HepG2 (cell line): Measurements from ENCODE around the gene ABTB2. TPM values are rescaled to one million over a fixed set of nuclear protein-coding genes. Genes with fewer than 3 reads are reported as not detected.
A peak's percentile ranks its signal among the peaks of the same experiment; 100 is the strongest.

Source experiments
- BCL6 ChIP-seq: IDR thresholded peaks from 2 replicates; pipeline ENCODE4 v1.6.1; 2016; ENCODE audit warnings: missing genetic modification reagents, missing compliant biosample characterization
- CCDC6 ChIP-seq: sonication (generic); formaldehyde crosslinking; IDR thresholded peaks from 2 replicates; pipeline ENCODE4 v1.8.1; 2022; ENCODE audit warnings: mild to moderate bottlenecking, missing genetic modification reagents, moderate library complexity
- ERF ChIP-seq: IDR thresholded peaks from 2 replicates; pipeline ENCODE4 v1.6.1; 2018; ENCODE audit warnings: missing biosample characterization, missing genetic modification reagents
- FOXP1 ChIP-seq, 2 experiments: fragments of 450-650 bp in 1 of 2; IDR thresholded peaks; 2 replicates each; pipeline ENCODE4 v1.6.1; 2017 to 2018; ENCODE audit warnings: antibody characterized with exemption in 1 of 2
- MAFF ChIP-seq: IDR thresholded peaks from 2 replicates; pipeline ENCODE4 v1.6.1; 2011; ENCODE audit warnings: low read depth, low read length, improper control_type of control experiment
- MXI1 ChIP-seq: IDR thresholded peaks from 3 replicates; pipeline ENCODE4 v1.6.1; 2012; ENCODE audit warnings: low read depth, low read length, inconsistent platforms, borderline replicate concordance
- RARG ChIP-seq: sonication (generic); formaldehyde crosslinking; IDR thresholded peaks from 2 replicates; pipeline ENCODE4 v1.4.0; 2020; ENCODE audit warnings: low read depth, mild to moderate bottlenecking, missing genetic modification reagents
- SNAPC2 ChIP-seq: sonication (generic); formaldehyde crosslinking; IDR thresholded peaks from 2 replicates; pipeline ENCODE4 v1.8.1; 2022; ENCODE audit warnings: mild to moderate bottlenecking, missing genetic modification reagents
- ZMYM3 ChIP-seq: sonication (generic); formaldehyde crosslinking; IDR thresholded peaks from 2 replicates; pipeline ENCODE4 v1.5.1; 2020; ENCODE audit warnings: mild to moderate bottlenecking, missing genetic modification reagents
- ZNF235 ChIP-seq: sonication (generic); formaldehyde crosslinking; IDR thresholded peaks from 2 replicates; pipeline ENCODE4 v1.8.1; 2023; ENCODE audit warnings: mild to moderate bottlenecking, missing genetic modification reagents, borderline replicate concordance
- ZNF292 ChIP-seq: sonication (generic); formaldehyde crosslinking; IDR thresholded peaks from 2 replicates; pipeline ENCODE4 v1.8.1; 2022; ENCODE audit warnings: mild to moderate bottlenecking, low read depth, missing genetic modification reagents, borderline replicate concordance
- ZNF350 ChIP-seq: sonication (generic); formaldehyde crosslinking; IDR thresholded peaks from 2 replicates; pipeline ENCODE4 v1.4.0; 2020; ENCODE audit warnings: mild to moderate bottlenecking, low read depth, missing genetic modification reagents, borderline replicate concordance
- polyA plus RNA-seq, 8 experiments: library from polyadenylated mRNA; depleted of rRNA in 3 of 8; stranded (reverse) in 7 of 8; unstranded in 1 of 8; fragments of >200 nt; fragmentation: Illumina TruSeq in 4 of 8; extraction: Trizol in 4 of 8; gene quantifications; 2 replicates each; pipeline versions ENCODE4 v1.2.1 to v1.2.3, GENCODE V29; 2011 to 2016; ENCODE audit warnings: low read depth in 4 of 8, missing spikeins in 1 of 8, mixed read lengths in 1 of 8; ENCODE audit not compliant: insufficient read depth in 1 of 8
- total RNA-seq, 5 experiments: library from RNA; depleted of rRNA; stranded (reverse); fragments of >200 nt; fragmentation: Illumina TruSeq; extraction: Trizol; gene quantifications; 2 replicates each; pipeline ENCODE4 v1.2.3, GENCODE V29; 2016; ENCODE audit warnings: low read depth in 1 of 5
- TF ChIP-seq, protein P1 (sequence below): sonication (generic); formaldehyde crosslinking; conservative IDR thresholded peaks from 2 replicates; pipeline ENCODE4 v1.4.0; 2020; ENCODE audit warnings: mild to moderate bottlenecking, missing genetic modification reagents, moderate library complexity
- TF ChIP-seq, protein P2 (sequence below): IDR thresholded peaks from 2 replicates; pipeline ENCODE4 v1.6.1; 2016; ENCODE audit warnings: low read depth
- TF ChIP-seq, protein P3 (sequence below): sonication (generic); formaldehyde crosslinking; IDR thresholded peaks from 2 replicates; pipeline ENCODE4 v1.4.0; 2020; ENCODE audit warnings: missing genetic modification reagents, borderline replicate concordance
- TF ChIP-seq, protein P4 (sequence below): sonication (generic); formaldehyde crosslinking; IDR thresholded peaks from 2 replicates; pipeline ENCODE4 v1.5.1; 2020; ENCODE audit warnings: mild to moderate bottlenecking, missing genetic modification reagents, moderate library complexity

Gene ABTB2
- total and polyA plus RNA-seq, 2 of the 13 experiments (the other 11 are each of a cell fraction or from before 2014, with no cell fraction given), result 5.1 to 15.4 TPM

DNA sequence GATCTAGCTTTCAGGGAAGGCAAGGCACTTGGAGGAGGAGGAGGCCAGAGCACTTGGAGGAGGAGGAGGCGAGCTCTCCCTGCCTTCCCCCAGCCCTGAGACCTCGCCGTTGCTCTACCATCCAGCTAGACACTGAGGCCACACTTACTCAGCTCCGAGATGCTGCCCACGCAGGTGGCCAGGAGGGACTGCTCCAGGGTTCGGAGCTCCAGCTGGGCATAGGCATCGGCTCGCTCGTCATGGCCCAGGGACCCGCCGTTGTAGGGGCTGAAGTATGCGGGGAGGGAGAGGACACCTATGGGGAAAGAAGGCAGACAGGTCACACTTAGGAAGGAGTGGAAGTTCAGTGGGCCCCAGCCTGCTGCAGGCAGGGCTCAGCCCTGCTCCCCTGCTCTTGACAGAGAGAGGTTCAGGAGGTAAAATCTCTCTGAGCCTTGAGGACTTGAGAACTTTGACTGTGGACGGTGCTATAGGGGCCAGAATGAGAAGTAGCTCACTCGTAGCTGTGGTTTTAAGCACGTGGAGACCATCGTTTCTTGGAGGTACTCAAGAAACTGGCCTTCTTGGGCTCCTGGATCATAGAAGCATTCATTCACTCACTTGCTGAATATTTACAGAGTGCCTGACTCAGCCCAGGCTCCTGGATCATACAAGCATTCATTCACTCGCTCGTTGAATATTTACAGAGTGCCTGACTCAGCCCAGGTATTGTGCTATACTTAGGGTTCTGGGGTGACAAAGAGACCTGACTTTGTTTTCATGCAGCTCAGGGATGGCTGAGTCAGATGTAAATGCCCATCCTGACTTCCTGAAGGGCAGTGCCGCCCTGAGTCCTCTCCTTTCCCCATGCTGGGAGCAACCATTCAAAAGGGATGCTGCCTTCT, 153.2 kb downstream of the ABTB2 start (continued):
- TF ChIP-seq, protein P1, sequence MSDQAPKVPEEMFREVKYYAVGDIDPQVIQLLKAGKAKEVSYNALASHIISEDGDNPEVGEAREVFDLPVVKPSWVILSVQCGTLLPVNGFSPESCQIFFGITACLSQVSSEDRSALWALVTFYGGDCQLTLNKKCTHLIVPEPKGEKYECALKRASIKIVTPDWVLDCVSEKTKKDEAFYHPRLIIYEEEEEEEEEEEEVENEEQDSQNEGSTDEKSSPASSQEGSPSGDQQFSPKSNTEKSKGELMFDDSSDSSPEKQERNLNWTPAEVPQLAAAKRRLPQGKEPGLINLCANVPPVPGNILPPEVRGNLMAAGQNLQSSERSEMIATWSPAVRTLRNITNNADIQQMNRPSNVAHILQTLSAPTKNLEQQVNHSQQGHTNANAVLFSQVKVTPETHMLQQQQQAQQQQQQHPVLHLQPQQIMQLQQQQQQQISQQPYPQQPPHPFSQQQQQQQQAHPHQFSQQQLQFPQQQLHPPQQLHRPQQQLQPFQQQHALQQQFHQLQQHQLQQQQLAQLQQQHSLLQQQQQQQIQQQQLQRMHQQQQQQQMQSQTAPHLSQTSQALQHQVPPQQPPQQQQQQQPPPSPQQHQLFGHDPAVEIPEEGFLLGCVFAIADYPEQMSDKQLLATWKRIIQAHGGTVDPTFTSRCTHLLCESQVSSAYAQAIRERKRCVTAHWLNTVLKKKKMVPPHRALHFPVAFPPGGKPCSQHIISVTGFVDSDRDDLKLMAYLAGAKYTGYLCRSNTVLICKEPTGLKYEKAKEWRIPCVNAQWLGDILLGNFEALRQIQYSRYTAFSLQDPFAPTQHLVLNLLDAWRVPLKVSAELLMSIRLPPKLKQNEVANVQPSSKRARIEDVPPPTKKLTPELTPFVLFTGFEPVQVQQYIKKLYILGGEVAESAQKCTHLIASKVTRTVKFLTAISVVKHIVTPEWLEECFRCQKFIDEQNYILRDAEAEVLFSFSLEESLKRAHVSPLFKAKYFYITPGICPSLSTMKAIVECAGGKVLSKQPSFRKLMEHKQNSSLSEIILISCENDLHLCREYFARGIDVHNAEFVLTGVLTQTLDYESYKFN (CRISPR knock-in tag), result peak; percentile 58
- TF ChIP-seq SNAPC2 (CRISPR knock-in tag) (no peak), CCDC6 (CRISPR knock-in tag) (no peak), MAFF (peak; percentile 59), ZNF235 (no peak), ZNF350 (CRISPR knock-in tag) (0 out of 2 replicates have a peak, but pooled peaks have one; percentile 24), ZNF292 (CRISPR knock-in tag) (no peak; the same call in 1 of the 2 replicates), MXI1 (peak; percentile 27; the same call in 1 of the 3 replicates), RARG (CRISPR knock-in tag) (no peak), BCL6 (peak; percentile 9; the same call in 1 of the 2 replicates), FOXP1 (IDR thresholded peaks at IDR 0.05) (no peak), FOXP1 (CRISPR knock-in tag; IDR thresholded peaks at IDR 0.05) (peak; percentile 35), ERF (CRISPR knock-in tag) (peak; percentile 82), ZMYM3 (CRISPR knock-in tag) (0 out of 2 replicates have a peak, but pooled peaks have one; percentile 50)
- TF ChIP-seq, protein P2, sequence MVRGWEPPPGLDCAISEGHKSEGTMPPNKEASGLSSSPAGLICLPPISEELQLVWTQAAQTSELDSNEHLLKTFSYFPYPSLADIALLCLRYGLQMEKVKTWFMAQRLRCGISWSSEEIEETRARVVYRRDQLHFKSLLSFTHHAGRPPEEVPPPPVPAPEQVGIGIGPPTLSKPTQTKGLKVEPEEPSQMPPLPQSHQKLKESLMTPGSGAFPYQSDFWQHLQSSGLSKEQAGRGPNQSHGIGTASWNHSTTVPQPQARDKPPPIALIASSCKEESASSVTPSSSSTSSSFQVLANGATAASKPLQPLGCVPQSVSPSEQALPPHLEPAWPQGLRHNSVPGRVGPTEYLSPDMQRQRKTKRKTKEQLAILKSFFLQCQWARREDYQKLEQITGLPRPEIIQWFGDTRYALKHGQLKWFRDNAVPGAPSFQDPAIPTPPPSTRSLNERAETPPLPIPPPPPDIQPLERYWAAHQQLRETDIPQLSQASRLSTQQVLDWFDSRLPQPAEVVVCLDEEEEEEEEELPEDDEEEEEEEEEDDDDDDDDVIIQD (CRISPR knock-in tag), result peak; percentile 75; the same call in 1 of the 2 replicates
- TF ChIP-seq, protein P3, sequence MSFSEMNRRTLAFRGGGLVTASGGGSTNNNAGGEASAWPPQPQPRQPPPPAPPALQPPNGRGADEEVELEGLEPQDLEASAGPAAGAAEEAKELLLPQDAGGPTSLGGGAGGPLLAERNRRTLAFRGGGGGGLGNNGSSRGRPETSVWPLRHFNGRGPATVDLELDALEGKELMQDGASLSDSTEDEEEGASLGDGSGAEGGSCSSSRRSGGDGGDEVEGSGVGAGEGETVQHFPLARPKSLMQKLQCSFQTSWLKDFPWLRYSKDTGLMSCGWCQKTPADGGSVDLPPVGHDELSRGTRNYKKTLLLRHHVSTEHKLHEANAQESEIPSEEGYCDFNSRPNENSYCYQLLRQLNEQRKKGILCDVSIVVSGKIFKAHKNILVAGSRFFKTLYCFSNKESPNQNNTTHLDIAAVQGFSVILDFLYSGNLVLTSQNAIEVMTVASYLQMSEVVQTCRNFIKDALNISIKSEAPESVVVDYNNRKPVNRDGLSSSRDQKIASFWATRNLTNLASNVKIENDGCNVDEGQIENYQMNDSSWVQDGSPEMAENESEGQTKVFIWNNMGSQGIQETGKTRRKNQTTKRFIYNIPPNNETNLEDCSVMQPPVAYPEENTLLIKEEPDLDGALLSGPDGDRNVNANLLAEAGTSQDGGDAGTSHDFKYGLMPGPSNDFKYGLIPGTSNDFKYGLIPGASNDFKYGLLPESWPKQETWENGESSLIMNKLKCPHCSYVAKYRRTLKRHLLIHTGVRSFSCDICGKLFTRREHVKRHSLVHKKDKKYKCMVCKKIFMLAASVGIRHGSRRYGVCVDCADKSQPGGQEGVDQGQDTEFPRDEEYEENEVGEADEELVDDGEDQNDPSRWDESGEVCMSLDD (CRISPR knock-in tag), result peak; percentile 90; the same call in 1 of the 2 replicates
- TF ChIP-seq, protein P4, sequence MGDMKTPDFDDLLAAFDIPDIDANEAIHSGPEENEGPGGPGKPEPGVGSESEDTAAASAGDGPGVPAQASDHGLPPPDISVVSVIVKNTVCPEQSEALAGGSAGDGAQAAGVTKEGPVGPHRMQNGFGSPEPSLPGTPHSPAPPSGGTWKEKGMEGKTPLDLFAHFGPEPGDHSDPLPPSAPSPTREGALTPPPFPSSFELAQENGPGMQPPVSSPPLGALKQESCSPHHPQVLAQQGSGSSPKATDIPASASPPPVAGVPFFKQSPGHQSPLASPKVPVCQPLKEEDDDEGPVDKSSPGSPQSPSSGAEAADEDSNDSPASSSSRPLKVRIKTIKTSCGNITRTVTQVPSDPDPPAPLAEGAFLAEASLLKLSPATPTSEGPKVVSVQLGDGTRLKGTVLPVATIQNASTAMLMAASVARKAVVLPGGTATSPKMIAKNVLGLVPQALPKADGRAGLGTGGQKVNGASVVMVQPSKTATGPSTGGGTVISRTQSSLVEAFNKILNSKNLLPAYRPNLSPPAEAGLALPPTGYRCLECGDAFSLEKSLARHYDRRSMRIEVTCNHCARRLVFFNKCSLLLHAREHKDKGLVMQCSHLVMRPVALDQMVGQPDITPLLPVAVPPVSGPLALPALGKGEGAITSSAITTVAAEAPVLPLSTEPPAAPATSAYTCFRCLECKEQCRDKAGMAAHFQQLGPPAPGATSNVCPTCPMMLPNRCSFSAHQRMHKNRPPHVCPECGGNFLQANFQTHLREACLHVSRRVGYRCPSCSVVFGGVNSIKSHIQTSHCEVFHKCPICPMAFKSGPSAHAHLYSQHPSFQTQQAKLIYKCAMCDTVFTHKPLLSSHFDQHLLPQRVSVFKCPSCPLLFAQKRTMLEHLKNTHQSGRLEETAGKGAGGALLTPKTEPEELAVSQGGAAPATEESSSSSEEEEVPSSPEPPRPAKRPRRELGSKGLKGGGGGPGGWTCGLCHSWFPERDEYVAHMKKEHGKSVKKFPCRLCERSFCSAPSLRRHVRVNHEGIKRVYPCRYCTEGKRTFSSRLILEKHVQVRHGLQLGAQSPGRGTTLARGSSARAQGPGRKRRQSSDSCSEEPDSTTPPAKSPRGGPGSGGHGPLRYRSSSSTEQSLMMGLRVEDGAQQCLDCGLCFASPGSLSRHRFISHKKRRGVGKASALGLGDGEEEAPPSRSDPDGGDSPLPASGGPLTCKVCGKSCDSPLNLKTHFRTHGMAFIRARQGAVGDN, result peak; percentile 65
